KMS-11 (cell line): ENCODE data around the gene ACSL1.

ENCODE experiments used
- H2AFZ ChIP-seq: fragments of 200-600 bp; sonication (generic); 2 replicates; pipeline ENCODE4 v1.6.1; 2016; ENCODE audit warnings: antibody characterized with exemption, mixed run types, low read depth
- H3K27ac ChIP-seq: fragments of 200-600 bp; sonication (generic); 2 replicates; pipeline ENCODE4 v1.6.1; 2016; ENCODE audit warnings: mild to moderate bottlenecking, mixed run types
- H3K27me3 ChIP-seq: fragments of 200-600 bp; sonication (generic); 2 replicates; pipeline ENCODE4 v1.6.1; 2017; ENCODE audit warnings: mild to moderate bottlenecking, low read depth, mixed run types, moderate library complexity; ENCODE audit not compliant: insufficient read depth
- H3K36me3 ChIP-seq: fragments of 200-600 bp; sonication (generic); 2 replicates; pipeline ENCODE4 v1.6.1; 2017; ENCODE audit warnings: mild to moderate bottlenecking, mixed run types; ENCODE audit not compliant: insufficient read depth
- H3K4me1 ChIP-seq: fragments of 200-600 bp; sonication (generic); 2 replicates; pipeline ENCODE4 v1.6.1; 2016; ENCODE audit warnings: mild to moderate bottlenecking, low read depth, mixed run types; ENCODE audit not compliant: poor library complexity, severe bottlenecking
- H3K4me2 ChIP-seq: fragments of 200-600 bp; sonication (generic); 2 replicates; pipeline ENCODE4 v1.7.0; 2016; ENCODE audit warnings: mild to moderate bottlenecking, mixed run types
- H3K4me3 ChIP-seq: fragments of 200-600 bp; sonication (generic); IDR thresholded peaks from 2 replicates; pipeline ENCODE4 v1.6.1; 2017; ENCODE audit warnings: low read depth, low read length, mixed read lengths; ENCODE audit not compliant: insufficient read depth
- H3K79me2 ChIP-seq: fragments of 200-600 bp; sonication (generic); 2 replicates; pipeline ENCODE4 v1.6.1; 2016; ENCODE audit warnings: low read depth, mixed run types; ENCODE audit not compliant: insufficient read depth
- H3K9ac ChIP-seq: fragments of 200-600 bp; sonication (generic); 2 replicates; pipeline ENCODE4 v1.6.1; 2016; ENCODE audit warnings: mild to moderate bottlenecking, mixed run types
- H4K20me1 ChIP-seq: fragments of 200-600 bp; sonication (generic); 2 replicates; pipeline ENCODE4 v1.6.1; 2016; ENCODE audit warnings: mild to moderate bottlenecking, mixed run types; ENCODE audit not compliant: insufficient read depth
- TF ChIP-seq, protein P1 (sequence below): fragments of 200-600 bp; sonication (generic); conservative IDR thresholded peaks from 2 replicates; pipeline ENCODE4 v1.6.1; 2017; ENCODE audit warnings: low read depth, mild to moderate bottlenecking, antibody characterized with exemption, low read length, moderate library complexity, mixed read lengths

The ACSL1 gene

DNA sequence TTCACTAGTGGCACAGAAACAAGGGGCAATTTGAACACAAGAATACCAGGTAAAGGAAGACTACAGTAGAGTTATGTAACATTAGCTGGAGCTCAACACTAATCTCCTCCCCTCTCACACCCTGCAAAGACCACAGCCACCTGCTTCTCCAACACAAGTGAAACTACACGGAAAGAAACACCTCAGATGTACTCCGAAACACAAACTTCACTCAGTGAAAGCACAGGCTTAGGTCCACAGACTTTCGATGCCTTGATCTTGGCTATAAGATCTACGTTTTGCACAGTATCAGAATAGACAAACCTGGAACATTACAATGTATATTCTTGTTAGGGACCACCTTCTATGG lies 7.6 kb downstream of the ACSL1 start:
- no peaks in the 10 kb centered on the region for H3K36me3 ChIP-seq
- H3K4me3 ChIP-seq, result no peak overlapping the region
- TF ChIP-seq, protein P1, sequence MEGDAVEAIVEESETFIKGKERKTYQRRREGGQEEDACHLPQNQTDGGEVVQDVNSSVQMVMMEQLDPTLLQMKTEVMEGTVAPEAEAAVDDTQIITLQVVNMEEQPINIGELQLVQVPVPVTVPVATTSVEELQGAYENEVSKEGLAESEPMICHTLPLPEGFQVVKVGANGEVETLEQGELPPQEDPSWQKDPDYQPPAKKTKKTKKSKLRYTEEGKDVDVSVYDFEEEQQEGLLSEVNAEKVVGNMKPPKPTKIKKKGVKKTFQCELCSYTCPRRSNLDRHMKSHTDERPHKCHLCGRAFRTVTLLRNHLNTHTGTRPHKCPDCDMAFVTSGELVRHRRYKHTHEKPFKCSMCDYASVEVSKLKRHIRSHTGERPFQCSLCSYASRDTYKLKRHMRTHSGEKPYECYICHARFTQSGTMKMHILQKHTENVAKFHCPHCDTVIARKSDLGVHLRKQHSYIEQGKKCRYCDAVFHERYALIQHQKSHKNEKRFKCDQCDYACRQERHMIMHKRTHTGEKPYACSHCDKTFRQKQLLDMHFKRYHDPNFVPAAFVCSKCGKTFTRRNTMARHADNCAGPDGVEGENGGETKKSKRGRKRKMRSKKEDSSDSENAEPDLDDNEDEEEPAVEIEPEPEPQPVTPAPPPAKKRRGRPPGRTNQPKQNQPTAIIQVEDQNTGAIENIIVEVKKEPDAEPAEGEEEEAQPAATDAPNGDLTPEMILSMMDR, result no peak
- H3K27me3 ChIP-seq, result no peaks in the 10 kb centered on the region; the same call in 1 of the 2 replicates
- H3K79me2 ChIP-seq, result peaks cover 82% of the 10 kb centered on the region
- H3K9ac ChIP-seq, result no peak overlapping the region
- H3K4me2 ChIP-seq, result peak overlapping the region; percentile 61
- no peak overlapping the region for H2AFZ ChIP-seq
- H3K4me1 ChIP-seq, result peaks cover 72% of the 10 kb centered on the region
- H4K20me1 ChIP-seq, result peaks cover 30% of the 10 kb centered on the region; the same call in 1 of the 2 replicates
- H3K27ac ChIP-seq, result no peak overlapping the region

DNA sequence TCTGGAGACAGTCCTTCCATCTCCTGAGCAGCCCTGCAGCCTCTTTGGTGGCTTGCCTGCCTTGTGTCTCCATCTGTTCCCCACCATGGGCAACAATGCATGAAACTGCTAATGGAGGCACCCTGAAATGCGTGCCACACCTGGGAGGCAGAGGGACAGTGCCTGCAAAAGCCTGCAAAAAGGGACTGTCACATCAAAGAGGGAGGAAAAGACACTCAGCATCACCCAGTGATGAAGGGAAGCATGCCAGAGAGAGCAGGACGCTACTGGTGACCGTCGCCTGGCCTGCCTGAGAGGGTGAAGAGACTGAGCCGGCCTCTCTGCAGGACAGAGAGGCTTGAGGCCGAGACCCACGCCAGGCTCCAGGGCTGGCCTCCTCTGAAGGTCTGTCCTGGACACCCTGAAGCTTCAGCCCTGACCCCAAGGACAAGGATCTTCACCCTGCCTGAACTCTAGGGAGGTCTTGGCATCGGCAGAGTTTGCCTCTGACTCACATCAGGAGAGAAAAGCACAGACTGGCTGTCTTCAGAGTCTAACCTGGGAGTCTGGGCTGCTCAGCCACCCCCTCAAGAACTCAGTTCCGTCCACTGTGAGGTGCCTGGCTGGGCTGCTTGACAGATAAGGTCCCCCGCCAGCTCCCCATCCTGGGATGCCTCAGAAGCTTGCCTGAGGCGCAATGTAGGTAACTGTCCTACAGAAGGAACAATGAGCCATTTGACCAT lies 8.1 kb downstream of the ACSL1 start:
- no peak overlapping the region for H3K27ac ChIP-seq
- H3K27me3 ChIP-seq, result no peaks in the 10 kb centered on the region; the same call in 1 of the 2 replicates
- TF ChIP-seq, protein P1, result no peak
- peaks cover 81% of the 10 kb centered on the region for H3K79me2 ChIP-seq
- H3K36me3 ChIP-seq, result no peaks in the 10 kb centered on the region
- peaks cover 69% of the 10 kb centered on the region for H3K4me1 ChIP-seq
- no peak overlapping the region for H3K9ac ChIP-seq
- H3K4me2 ChIP-seq, result peak overlapping the region; percentile 61
- no peak overlapping the region for H3K4me3 ChIP-seq
- H2AFZ ChIP-seq, result no peak overlapping the region
- peaks cover 30% of the 10 kb centered on the region; the same call in 1 of the 2 replicates for H4K20me1 ChIP-seq

DNA sequence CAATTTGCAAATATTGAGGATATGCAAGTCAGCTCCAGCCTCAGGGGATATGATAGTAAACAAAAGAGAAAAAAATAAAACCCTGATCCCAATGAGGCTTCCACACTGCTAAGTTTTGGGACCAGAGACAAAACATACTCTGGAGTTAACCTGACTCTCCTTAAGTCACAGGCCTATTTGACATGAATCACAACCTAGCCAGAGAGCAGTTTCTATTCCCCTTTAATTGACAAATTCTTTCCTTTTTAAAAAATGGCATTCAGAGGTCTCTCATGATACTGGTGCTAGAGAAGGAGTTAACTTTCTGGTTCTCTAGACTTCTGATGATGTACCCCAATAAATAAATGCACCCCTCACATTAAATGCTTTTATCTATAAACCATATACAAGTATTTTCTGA lies 8.8 kb downstream of the ACSL1 start:
- no peaks in the 10 kb centered on the region for H3K27me3 ChIP-seq
- H3K4me3 ChIP-seq, result no peak overlapping the region
- peaks cover 80% of the 10 kb centered on the region for H3K79me2 ChIP-seq
- peaks cover 30% of the 10 kb centered on the region; the same call in 1 of the 2 replicates for H4K20me1 ChIP-seq
- H3K36me3 ChIP-seq, result no peaks in the 10 kb centered on the region
- no peak overlapping the region for H3K9ac ChIP-seq
- peaks cover 69% of the 10 kb centered on the region for H3K4me1 ChIP-seq
- no peak overlapping the region for H2AFZ ChIP-seq
- peak overlapping the region; percentile 92; the same call in 1 of the 2 replicates for H3K4me2 ChIP-seq
- TF ChIP-seq, protein P1, result no peak
- no peak overlapping the region for H3K27ac ChIP-seq

DNA sequence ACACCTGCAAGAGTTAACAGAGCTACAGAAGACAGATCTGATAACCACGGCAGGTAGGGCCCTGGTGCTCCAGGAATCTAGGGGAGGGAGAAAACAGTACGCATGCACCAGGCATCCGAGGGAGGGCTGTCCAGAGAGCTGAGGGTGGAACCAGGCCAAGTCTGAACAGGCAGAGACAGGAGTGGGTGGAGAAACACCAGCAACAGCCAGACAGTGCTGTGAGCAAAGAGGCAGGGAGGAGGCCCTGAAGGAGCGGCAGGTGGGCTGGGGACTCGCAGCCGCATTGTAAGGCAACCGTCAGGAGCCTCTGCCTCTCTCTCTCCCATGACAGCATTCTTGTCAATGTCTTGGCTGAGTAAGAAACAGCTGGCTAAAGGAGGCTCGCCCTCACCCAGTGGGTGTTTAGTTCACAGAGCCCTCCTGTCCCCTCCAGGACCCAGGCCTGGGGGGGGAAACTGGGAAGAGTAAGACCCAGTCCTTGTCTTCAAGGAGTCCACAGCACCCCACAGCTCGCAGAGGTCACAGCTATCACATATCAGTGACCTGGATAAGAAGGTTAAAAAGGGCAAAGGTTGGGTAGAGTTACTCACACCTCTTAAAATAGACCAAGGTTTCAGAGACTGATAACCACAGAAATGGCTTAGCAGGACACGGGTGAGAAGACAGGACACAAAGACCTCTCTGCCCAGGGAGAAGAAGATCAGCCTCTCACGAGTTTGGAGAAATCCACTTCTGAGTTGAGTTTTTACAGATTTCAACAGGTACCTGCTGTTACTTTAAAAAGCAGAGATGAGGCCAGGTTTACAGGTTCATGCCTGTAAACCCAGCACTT lies 10.5 kb downstream of the ACSL1 start:
- Histone ChIP-seq H3K27ac (peak overlapping the region; percentile 36), H3K4me3 (no peak overlapping the region), H3K4me1 (peaks cover 66% of the 10 kb centered on the region), H2AFZ (peak overlapping the region; percentile 10; the same call in 1 of the 2 replicates), H3K9ac (peak overlapping the region; percentile 9; the same call in 1 of the 2 replicates), H3K27me3 (no peaks in the 10 kb centered on the region), H3K36me3 (no peaks in the 10 kb centered on the region), H4K20me1 (peaks cover 30% of the 10 kb centered on the region; the same call in 1 of the 2 replicates), H3K79me2 (peaks cover 65% of the 10 kb centered on the region; the same call in 1 of the 2 replicates), H3K4me2 (peak overlapping the region; percentile 92)
- TF ChIP-seq, protein P1, result no peak
